ENCODE data around the gene UBL4B. TPM values are rescaled to one million over a fixed set of nuclear protein-coding genes. Genes with fewer than 3 reads are reported as not detected.

The UBL4B gene
- total RNA-seq, 1 donor from 2014 or later: not detected

GRCh38 chr1:110067479-110067892, 44.8 kb upstream of the UBL4B start:
- no peak for TF ChIP-seq CTCF (IDR thresholded peaks at IDR 0.05; ENCODE audit: insufficient read depth, low read length, poor library complexity, severe bottlenecking)
- Histone ChIP-seq H3K36me3 (ENCODE audit: control insufficient read depth, insufficient read depth, low read length) (no peaks in the 10 kb centered on the region), H3K4me3 (ENCODE audit: low read depth, low read length) (no peak overlapping the region), H3K27me3 (ENCODE audit: control insufficient read depth, insufficient read depth, low read length) (peaks cover 74% of the 10 kb centered on the region)
- DNase-seq (ENCODE audit: low read depth): no peak

GRCh38 chr1:110067893-110068645, 44.2 kb upstream of the UBL4B start:
- no peak for TF ChIP-seq CTCF (IDR thresholded peaks at IDR 0.05; ENCODE audit: insufficient read depth, low read length, poor library complexity, severe bottlenecking)
- Histone ChIP-seq H3K4me3 (ENCODE audit: low read depth, low read length) (no peak overlapping the region), H3K36me3 (ENCODE audit: control insufficient read depth, insufficient read depth, low read length) (no peaks in the 10 kb centered on the region), H3K27me3 (ENCODE audit: control insufficient read depth, insufficient read depth, low read length) (peaks cover 75% of the 10 kb centered on the region)
- no peak for DNase-seq (ENCODE audit: low read depth)

GRCh38 chr1:110068646-110069403, 43.4 kb upstream of the UBL4B start:
- DNase-seq (ENCODE audit: low read depth): no peak
- no peak for TF ChIP-seq CTCF (IDR thresholded peaks at IDR 0.05; ENCODE audit: insufficient read depth, low read length, poor library complexity, severe bottlenecking)
- H3K27me3 ChIP-seq (ENCODE audit: control insufficient read depth, insufficient read depth, low read length): peaks cover 80% of the 10 kb centered on the region
- H3K4me3 ChIP-seq (ENCODE audit: low read depth, low read length): no peak overlapping the region
- H3K36me3 ChIP-seq (ENCODE audit: control insufficient read depth, insufficient read depth, low read length): no peaks in the 10 kb centered on the region

GRCh38 chr1:110069404-110070281, 42.6 kb upstream of the UBL4B start:
- H3K27me3 ChIP-seq (ENCODE audit: control insufficient read depth, insufficient read depth, low read length): peaks cover 79% of the 10 kb centered on the region
- DNase-seq (ENCODE audit: low read depth): no peak
- TF ChIP-seq CTCF (IDR thresholded peaks at IDR 0.05; ENCODE audit: insufficient read depth, low read length, poor library complexity, severe bottlenecking): no peak
- H3K4me3 ChIP-seq (ENCODE audit: low read depth, low read length): no peak overlapping the region
- no peaks in the 10 kb centered on the region for H3K36me3 ChIP-seq (ENCODE audit: control insufficient read depth, insufficient read depth, low read length)

- H3K27me3 ChIP-seq (ENCODE audit: control insufficient read depth, insufficient read depth, low read length): peaks cover 75% of the 10 kb centered on the region
- TF ChIP-seq CTCF (IDR thresholded peaks at IDR 0.05; ENCODE audit: insufficient read depth, low read length, poor library complexity, severe bottlenecking): no peak
- no peaks in the 10 kb centered on the region for H3K36me3 ChIP-seq (ENCODE audit: control insufficient read depth, insufficient read depth, low read length)
- DNase-seq (ENCODE audit: low read depth): no peak
- no peak overlapping the region for H3K4me3 ChIP-seq (ENCODE audit: low read depth, low read length)
These were observed 42.0 kb upstream of the UBL4B start for GRCh38 chr1:110070282-110070669.

Data from kidney epithelial cell (primary cell).